Measurements from ENCODE around the gene APOE. TPM values are rescaled to one million over a fixed set of nuclear protein-coding genes. Genes with fewer than 3 reads are reported as not detected.

APOE gene
- total RNA-seq, 1 experiment from 2014 or later, result 6.1 TPM

DNA sequence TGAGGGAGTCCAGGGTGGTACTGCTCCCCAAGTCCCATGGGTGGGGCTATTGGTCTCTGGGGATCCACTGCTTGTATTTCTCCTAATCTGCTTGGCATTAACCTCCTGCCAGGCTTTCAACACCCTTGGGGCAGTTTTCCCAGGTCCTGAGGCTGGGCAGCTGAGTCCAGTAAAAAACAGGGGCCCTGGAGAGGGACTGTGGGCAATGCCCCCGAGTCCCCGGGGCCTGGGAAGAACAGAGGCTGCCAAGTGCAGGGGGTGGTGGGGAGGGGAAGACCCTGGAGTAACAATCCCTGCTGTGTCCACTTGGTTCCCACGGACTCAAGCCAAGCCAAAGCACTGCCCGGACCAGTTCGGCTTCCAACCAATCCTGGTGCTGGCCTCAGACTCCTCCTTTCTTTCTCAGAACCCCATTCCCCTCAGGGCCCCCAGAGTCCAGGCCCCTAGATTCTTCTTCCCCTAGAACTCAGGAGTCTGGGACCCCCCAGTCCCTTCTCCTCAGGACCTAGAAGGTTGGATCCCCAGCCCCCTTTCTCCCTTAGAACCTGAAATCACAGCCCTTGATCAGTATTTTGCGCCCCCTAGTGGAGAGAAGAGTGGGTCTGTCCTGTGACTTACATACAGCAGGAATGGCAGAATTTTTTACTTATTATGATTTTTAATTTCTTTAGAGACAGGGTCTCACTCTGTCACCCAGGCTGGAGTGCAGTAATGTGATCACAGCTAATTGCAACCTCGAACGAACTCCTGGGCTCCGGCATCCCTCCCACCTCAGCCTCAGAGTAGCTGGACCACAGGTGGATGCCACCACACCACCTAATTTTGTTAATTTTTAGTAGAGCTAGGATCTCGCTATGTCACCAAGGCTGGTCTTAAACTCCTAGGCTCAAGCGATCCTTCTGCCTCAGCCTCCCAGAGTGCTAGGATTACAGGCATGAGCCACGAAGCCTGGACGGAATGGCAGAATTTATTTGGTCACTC, 45.9 kb downstream of the APOE start:
- DNase-seq (ENCODE audit: low read depth), result peak; percentile 73

- no peak for DNase-seq (ENCODE audit: low read depth)
Measured at GRCh38 chr19:44954278-44954648, 48.7 kb downstream of the APOE start.

- peak; percentile 96 for DNase-seq (ENCODE audit: low read depth)
Measured at GRCh38 chr19:44954649-44955504, 49.3 kb downstream of the APOE start, which contains the start of gene CLPTM1. Gene CLPTM1 (plus strand): TSS chr19:44955380. CDS start chr19:44955396, 16 bp downstream.

GRCh38 chr19:44955505-44956439, 50.2 kb downstream of the APOE start:
- no peak for DNase-seq (ENCODE audit: low read depth)

DNA sequence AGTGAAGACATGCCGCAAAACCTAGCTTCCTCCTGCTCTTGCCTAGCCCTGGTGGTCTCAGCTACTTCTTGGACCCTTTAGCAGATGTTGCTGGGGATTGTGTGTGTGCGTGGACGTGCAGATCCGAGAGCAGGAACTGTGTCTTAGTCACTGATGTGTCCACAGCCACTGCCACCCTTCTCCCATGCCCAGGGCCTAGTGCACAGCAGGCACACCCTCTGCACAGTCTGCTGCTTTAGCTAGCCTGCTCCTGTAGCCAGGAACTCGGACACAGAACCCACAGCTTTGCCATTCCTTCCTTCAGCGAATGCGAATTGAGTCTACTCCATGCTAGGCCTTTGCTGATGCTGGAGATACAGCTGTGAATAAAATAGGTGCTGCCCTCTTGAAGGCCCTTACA, 51.9 kb downstream of the APOE start:
- DNase-seq (ENCODE audit: low read depth), result no peak

GRCh38 chr19:44958090-44958489, 52.5 kb downstream of the APOE start:
- DNase-seq (ENCODE audit: low read depth), result no peak

Other genes with a start within 250 kb of the APOE start
- 0.12 and 0.20 TPM in 2 replicates for gene CEACAM19, start 234.3 kb upstream of the APOE start, total RNA-seq (2014; rRNA removed; shearing (Covaris generic))
- 0.20 TPM in 1 of 2 replicates, not detected in the other for gene CEACAM16, start 206.6 kb upstream of the APOE start, total RNA-seq (2014; rRNA removed; shearing (Covaris generic))
- 21.8 and 22.6 TPM in 2 replicates for gene BCL3, start 157.1 kb upstream of the APOE start, total RNA-seq (2014; rRNA removed; shearing (Covaris generic))
- gene CBLC, start 127.9 kb upstream of the APOE start, total RNA-seq (2014; rRNA removed; shearing (Covaris generic)), result not detected in 2 replicates
- gene BCAM, start 96.7 kb upstream of the APOE start, total RNA-seq (2014; rRNA removed; shearing (Covaris generic)), result 4.6 and 5.7 TPM in 2 replicates
- 49.3 and 51.0 TPM in 2 replicates for gene NECTIN2, start 59.5 kb upstream of the APOE start, total RNA-seq (2014; rRNA removed; shearing (Covaris generic))
- gene TOMM40, start 14.5 kb upstream of the APOE start, total RNA-seq (2014; rRNA removed; shearing (Covaris generic)), result 75.2 and 141 TPM in 2 replicates
- 1.3 and 1.8 TPM in 2 replicates for gene APOC1, start 8.8 kb downstream of the APOE start, total RNA-seq (2014; rRNA removed; shearing (Covaris generic))
- gene APOC4, start 36.4 kb downstream of the APOE start, total RNA-seq (2014; rRNA removed; shearing (Covaris generic)), result not detected in 2 replicates
- not detected in 2 replicates for gene APOC2, start 40.3 kb downstream of the APOE start, total RNA-seq (2014; rRNA removed; shearing (Covaris generic))
- 35.0 and 52.5 TPM in 2 replicates for gene CLPTM1, start 49.6 kb downstream of the APOE start, total RNA-seq (2014; rRNA removed; shearing (Covaris generic))
- gene RELB, start 95.7 kb downstream of the APOE start, total RNA-seq (2014; rRNA removed; shearing (Covaris generic)), result 7.2 and 9.9 TPM in 2 replicates
- 11.5 and 12.1 TPM in 2 replicates for gene CLASRP, start 133.2 kb downstream of the APOE start, total RNA-seq (2014; rRNA removed; shearing (Covaris generic))
- 0.48 and 0.59 TPM in 2 replicates for gene ZNF296, start 170.7 kb downstream of the APOE start, total RNA-seq (2014; rRNA removed; shearing (Covaris generic))
- gene GEMIN7, start 173.5 kb downstream of the APOE start, total RNA-seq (2014; rRNA removed; shearing (Covaris generic)), result 55.1 and 62.7 TPM in 2 replicates
- gene PPP1R37, start 187.4 kb downstream of the APOE start, total RNA-seq (2014; rRNA removed; shearing (Covaris generic)), result 17.2 and 30.5 TPM in 2 replicates

Data from RPMI7951 (cell line).